Upper lobe of left lung (tissue), 6 donors: ENCODE measurements around the gene CAPN2. TPM values are rescaled to one million over a fixed set of nuclear protein-coding genes. Genes with fewer than 3 reads are reported as not detected.
A peak's percentile ranks its signal among the peaks of the same experiment; 100 is the strongest.

Experiments used
- ATAC-seq, 2 donors: fragments of 200-7000 bp; cut with Tn5 transposase; one replicate each; pipeline ENCODE4 v1.9.1; 2022; ENCODE audit warnings: mild to moderate bottlenecking in 2 of 2, moderate library complexity in 2 of 2; ENCODE audit not compliant: low FRiP score in 2 of 2
- DNase-seq, 2 donors: peaks; one replicate each; pipeline ENCODE4 v3.0.0-alpha.2; 2019 to 2020
- H3K27ac ChIP-seq, 4 donors: fragments of 200-600 bp; sonication (generic); one replicate each; pipeline ENCODE4 v1.5.1; 2016 to 2019
- H3K27me3 ChIP-seq, 4 donors: fragments of 200-600 bp; sonication (generic); one replicate each; pipeline ENCODE4 v1.5.1; 2017 to 2019
- H3K36me3 ChIP-seq, 4 donors: fragments of 200-600 bp; sonication (generic); one replicate each; pipeline ENCODE4 v1.5.1; 2016 to 2019
- H3K4me1 ChIP-seq, 4 donors: fragments of 200-600 bp; sonication (generic); one replicate each; pipeline ENCODE4 v1.5.1; 2018 to 2019
- H3K4me3 ChIP-seq, 4 donors: fragments of 200-600 bp; sonication (generic); one replicate each; pipeline ENCODE4 v1.5.1; 2017 to 2019; ENCODE audit warnings: mild to moderate bottlenecking in 2 of 4, moderate library complexity in 1 of 4
- H3K9me3 ChIP-seq, 4 donors: fragments of 200-600 bp; sonication (generic); one replicate each; pipeline ENCODE4 v1.5.1; 2018 to 2019
- CTCF ChIP-seq, 6 experiments: fragments of 450-650 bp in 4 of 6; fragments of 200-600 bp in 2 of 6; sonication (generic) in 2 of 6; IDR thresholded peaks; one replicate each; pipeline ENCODE4 v1.5.1; 2016 to 2019; ENCODE audit warnings: antibody characterized with exemption in 6 of 6
- EP300 ChIP-seq, 4 donors: sonication (generic); formaldehyde crosslinking; IDR thresholded peaks; one replicate each; pipeline ENCODE4 v1.5.1; 2017; ENCODE audit warnings: antibody characterized with exemption in 4 of 4, control low read depth in 2 of 4
- POLR2A ChIP-seq, 4 donors: fragments of 450-650 bp; IDR thresholded peaks; one replicate each; pipeline ENCODE4 v1.5.1; 2016 to 2017; ENCODE audit warnings: antibody characterized with exemption in 4 of 4, mild to moderate bottlenecking in 2 of 4
- POLR2AphosphoS5 ChIP-seq, 2 donors: sonication (generic); formaldehyde crosslinking; IDR thresholded peaks; one replicate each; pipeline ENCODE4 v1.5.1; 2017; ENCODE audit warnings: antibody characterized with exemption in 2 of 2
- WGBS, 2 donors: methylation state at CpG; one replicate each; pipeline ENCODE4 v1.1.5; 2017 to 2018; 5-methylcytosine and 5-hydroxymethylcytosine counted together
- small RNA-seq, 4 donors: library from RNA; depleted of rRNA; stranded (forward); fragments of <200 nt; gene quantifications; one replicate each; pipeline ENCODE3, GENCODE V24; 2016
- total RNA-seq, 6 donors: library from RNA; depleted of rRNA in 4 of 6; stranded (reverse); fragments of >200 nt in 4 of 6; gene quantifications; one replicate each; pipeline versions ENCODE4 v1.1.0 to v1.2.1, GENCODE V29; 2016 to 2021
- donor health status: DM: no; HTN: no; CAD: no; lungs with moderate emphysema.
- donor health status: DM: no; HTN: yes; CAD: no; lungs with severe emphysema.

CAPN2 gene
- total RNA-seq, 6 donors from 2014 or later = 271 to 1,436 (median 427) TPM

- ATAC-seq (no peak), DNase-seq (no peak)
- Histone ChIP-seq H3K36me3 (peaks cover 0 to 8% (median 6%) of the 10 kb centered on the region in 4 donors), H3K4me1 (peaks cover 25 to 65% (median 34%) of the 10 kb centered on the region in 4 donors), H3K27ac (peak overlapping the region in 1 of 4 donors; percentile 50), H3K27me3 (no peaks in the 10 kb centered on the region), H3K9me3 (no peaks in the 10 kb centered on the region), H3K4me3 (no peak overlapping the region)
- TF ChIP-seq EP300 (IDR thresholded peaks at IDR 0.05) = no peak
- TF ChIP-seq POLR2AphosphoS5 (IDR thresholded peaks at IDR 0.05) = no peak
- no peak for TF ChIP-seq POLR2A (IDR thresholded peaks at IDR 0.05)
- no peak for TF ChIP-seq CTCF (IDR thresholded peaks at IDR 0.05)
- WGBS, 2 donors = 68 to 80% methylated on average over 4 of the region's 4 CpGs
Observed at GRCh38 chr1:223824712-223825111, 112.4 kb downstream of the CAPN2 start.

Small RNAs within 50 kb of the gene (small RNA-seq; reads per million reads assigned to genes)
- 0 reads per million in 4 donors for gene RNU6-1248P

Other genes starting within 250 kb of the CAPN2 start
- gene CAPN8, start 46.8 kb upstream of the CAPN2 start, total RNA-seq = 100 to 1,000 TPM in 1 of 6 donors, 10 to 100 TPM in 5; 40.3 to 274 (median 74.3) TPM
- gene TP53BP2, start 133.4 kb downstream of the CAPN2 start, total RNA-seq = 10 to 100 TPM; 43.0 to 77.5 (median 61.8) TPM